Mucosa of stomach (tissue), 1 donor: ENCODE data around the gene PIGT.

Experiments used
- H3K27me3 ChIP-seq: one replicate; pipeline ENCODE4 v1.7.0; 2013; ENCODE audit warnings: mild to moderate bottlenecking, low read length; ENCODE audit not compliant: control insufficient read depth, insufficient read depth
- H3K36me3 ChIP-seq: one replicate; pipeline ENCODE4 v1.7.0; 2013; ENCODE audit warnings: low read length; ENCODE audit not compliant: control insufficient read depth, insufficient read depth
- H3K4me1 ChIP-seq: one replicate; pipeline ENCODE4 v1.7.0; 2013; ENCODE audit warnings: mild to moderate bottlenecking, low read length; ENCODE audit not compliant: control insufficient read depth, insufficient read depth
- H3K4me3 ChIP-seq: one replicate; pipeline ENCODE4 v1.7.0; 2013; ENCODE audit warnings: low read length
- H3K9ac ChIP-seq: one replicate; pipeline ENCODE4 v1.7.0; 2013; ENCODE audit warnings: mild to moderate bottlenecking, low read length, moderate library complexity
- H3K9me3 ChIP-seq: one replicate; pipeline ENCODE4 v1.7.0; 2013; ENCODE audit warnings: mild to moderate bottlenecking, low read length, moderate library complexity; ENCODE audit not compliant: control insufficient read depth
- donor health status: Pancreatic carcinoma.

Gene PIGT

DNA sequence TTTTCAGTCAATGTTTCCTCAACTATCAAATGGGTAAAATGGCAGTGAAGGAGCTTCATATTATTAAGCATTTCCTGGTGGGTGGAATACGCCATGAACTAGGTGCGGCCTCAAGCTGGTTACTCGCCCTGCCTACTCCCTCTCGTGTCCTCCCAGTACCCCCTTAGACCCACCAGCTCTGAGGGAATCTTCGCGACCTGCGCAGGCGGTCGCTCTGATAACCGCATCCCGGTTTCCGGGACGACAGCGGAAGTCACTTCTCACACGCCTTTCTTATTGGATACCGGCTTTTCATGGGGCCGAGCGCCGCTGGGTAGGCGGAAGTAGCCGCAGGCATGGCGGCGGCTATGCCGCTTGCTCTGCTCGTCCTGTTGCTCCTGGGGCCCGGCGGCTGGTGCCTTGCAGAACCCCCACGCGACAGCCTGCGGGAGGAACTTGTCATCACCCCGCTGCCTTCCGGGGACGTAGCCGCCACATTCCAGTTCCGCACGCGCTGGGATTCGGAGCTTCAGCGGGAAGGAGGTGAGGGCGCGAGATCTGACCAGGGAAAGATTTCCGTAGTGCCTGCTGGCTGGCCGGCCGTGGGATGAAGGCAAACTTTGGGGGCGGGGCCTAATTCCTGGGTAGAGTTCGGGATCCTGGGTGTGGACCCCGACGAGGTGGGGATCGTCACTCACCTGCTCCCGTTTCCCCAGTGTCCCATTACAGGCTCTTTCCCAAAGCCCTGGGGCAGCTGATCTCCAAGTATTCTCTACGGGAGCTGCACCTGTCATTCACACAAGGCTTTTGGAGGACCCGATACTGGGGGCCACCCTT, at the start of gene PIGT:
TSS of gene PIGT (plus strand) at position 320 of the 816 bp plus-strand sequence. CDS start at position 336, 16 bp downstream.
- peak within 1 kb of the TSS; percentile 85 for H3K4me3 ChIP-seq
- peaks cover 5% of the 10 kb centered on the region for H3K36me3 ChIP-seq
- peaks cover 40% of the 10 kb centered on the region for H3K4me1 ChIP-seq
- peak within 1 kb of the TSS; percentile 88 for H3K9ac ChIP-seq
- no peaks in the 10 kb centered on the region for H3K27me3 ChIP-seq
- H3K9me3 ChIP-seq: no peaks in the 10 kb centered on the region

- Histone ChIP-seq H3K4me3 (no peak overlapping the region), H3K4me1 (peaks cover 19% of the 10 kb centered on the region), H3K36me3 (peaks cover 7% of the 10 kb centered on the region), H3K9ac (no peak overlapping the region), H3K27me3 (no peaks in the 10 kb centered on the region), H3K9me3 (no peaks in the 10 kb centered on the region)
Measured at GRCh38 chr20:45366192-45366591, 49.7 kb upstream of the PIGT start.

- peaks cover 18% of the 10 kb centered on the region for H3K4me1 ChIP-seq
- H3K9me3 ChIP-seq: no peaks in the 10 kb centered on the region
- H3K36me3 ChIP-seq: peaks cover 7% of the 10 kb centered on the region
- no peak overlapping the region for H3K4me3 ChIP-seq
- H3K9ac ChIP-seq: no peak overlapping the region
- no peaks in the 10 kb centered on the region for H3K27me3 ChIP-seq
Measured at GRCh38 chr20:45366631-45367030, 49.3 kb upstream of the PIGT start.

GRCh38 chr20:45367126-45367525, 48.8 kb upstream of the PIGT start:
- no peak overlapping the region for H3K4me3 ChIP-seq
- no peaks in the 10 kb centered on the region for H3K9me3 ChIP-seq
- peaks cover 7% of the 10 kb centered on the region for H3K36me3 ChIP-seq
- H3K9ac ChIP-seq: no peak overlapping the region
- no peaks in the 10 kb centered on the region for H3K27me3 ChIP-seq
- peaks cover 13% of the 10 kb centered on the region for H3K4me1 ChIP-seq

DNA sequence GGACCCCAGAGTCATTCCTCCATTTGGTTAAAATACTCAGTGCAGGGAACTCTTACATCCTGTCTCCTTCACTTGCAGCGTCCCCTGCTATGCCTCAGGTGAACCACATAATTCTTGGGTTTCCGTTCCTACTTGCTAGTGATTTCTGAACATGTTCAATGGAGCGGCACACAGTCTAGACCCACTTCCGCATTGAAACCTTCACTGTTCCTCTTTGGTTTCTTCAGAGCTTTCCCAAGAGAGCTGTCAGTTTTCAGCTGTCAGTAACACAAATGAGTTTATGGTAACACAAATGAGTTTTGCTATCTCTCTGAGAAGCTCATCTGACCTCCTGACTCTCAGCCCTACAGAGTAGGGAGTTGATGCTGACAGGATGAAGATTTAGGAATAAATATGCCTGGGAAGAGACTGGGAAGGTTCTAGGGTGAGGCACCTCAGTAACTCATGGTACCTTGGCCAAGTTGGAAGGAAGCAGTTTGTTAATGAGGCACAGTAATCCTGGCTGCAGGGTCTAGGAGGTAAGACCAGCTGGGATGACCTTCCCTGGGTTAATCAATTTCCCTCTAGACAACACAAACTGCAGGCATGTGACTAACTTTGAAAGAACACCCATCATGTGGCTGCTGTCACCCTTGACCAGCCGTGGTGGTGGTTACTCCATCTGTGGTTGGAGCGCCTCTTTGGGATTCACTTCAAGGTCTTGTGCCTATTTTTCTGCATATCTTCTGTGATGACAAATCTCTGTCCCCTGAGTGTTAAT, 47.5 kb upstream of the PIGT start:
- Histone ChIP-seq H3K9ac (no peak overlapping the region), H3K36me3 (peaks cover 7% of the 10 kb centered on the region), H3K4me3 (no peak overlapping the region), H3K27me3 (no peaks in the 10 kb centered on the region), H3K9me3 (no peaks in the 10 kb centered on the region), H3K4me1 (peaks cover 21% of the 10 kb centered on the region)

DNA sequence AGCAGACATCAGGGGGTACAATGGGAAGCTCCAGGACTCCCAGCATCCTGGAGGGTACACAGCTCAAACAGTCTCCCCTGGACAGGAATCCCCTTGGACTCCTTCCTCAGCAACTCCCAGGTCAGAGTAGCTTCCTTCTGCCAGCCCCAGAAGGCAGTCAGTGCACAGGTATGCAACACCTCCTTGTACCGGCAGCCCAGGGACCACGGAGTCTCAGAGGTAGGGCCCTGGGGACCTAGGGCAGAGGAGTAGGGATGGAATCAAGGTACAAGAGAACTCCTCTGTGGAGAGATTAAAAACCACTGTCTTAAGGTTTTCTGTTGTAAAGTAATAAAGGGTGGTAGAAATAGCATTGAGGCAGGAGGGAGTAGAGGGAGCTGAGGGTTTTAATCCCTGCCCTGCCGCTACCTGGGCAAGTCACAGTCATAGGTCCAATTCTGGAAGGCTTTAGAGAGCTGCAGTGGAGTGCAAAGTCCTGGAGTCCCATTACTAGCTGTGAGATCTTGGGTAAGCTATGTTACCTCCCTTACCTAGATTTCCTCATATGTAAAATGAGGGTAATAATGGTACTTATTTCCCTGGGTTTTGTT, 45.3 kb upstream of the PIGT start:
- Histone ChIP-seq H3K9ac (no peak overlapping the region), H3K9me3 (no peaks in the 10 kb centered on the region), H3K36me3 (peaks cover 3% of the 10 kb centered on the region), H3K27me3 (no peaks in the 10 kb centered on the region), H3K4me1 (peaks cover 14% of the 10 kb centered on the region), H3K4me3 (no peak overlapping the region)

GRCh38 chr20:45372241-45372640, 43.7 kb upstream of the PIGT start:
- no peaks in the 10 kb centered on the region for H3K27me3 ChIP-seq
- no peak overlapping the region for H3K4me3 ChIP-seq
- H3K9ac ChIP-seq: peak overlapping the region; percentile 6
- peaks cover 14% of the 10 kb centered on the region for H3K4me1 ChIP-seq
- no peaks in the 10 kb centered on the region for H3K36me3 ChIP-seq
- H3K9me3 ChIP-seq: no peaks in the 10 kb centered on the region

GRCh38 chr20:45372646-45373352, 43.1 kb upstream of the PIGT start:
- H3K9ac ChIP-seq: peak overlapping the region; percentile 46
- H3K27me3 ChIP-seq: no peaks in the 10 kb centered on the region
- no peaks in the 10 kb centered on the region for H3K9me3 ChIP-seq
- H3K36me3 ChIP-seq: no peaks in the 10 kb centered on the region
- peak overlapping the region; percentile 34 for H3K4me3 ChIP-seq
- peaks cover 14% of the 10 kb centered on the region for H3K4me1 ChIP-seq

- H3K4me1 ChIP-seq: peaks cover 14% of the 10 kb centered on the region
- no peaks in the 10 kb centered on the region for H3K36me3 ChIP-seq
- H3K27me3 ChIP-seq: no peaks in the 10 kb centered on the region
- peak overlapping the region; percentile 46 for H3K9ac ChIP-seq
- no peaks in the 10 kb centered on the region for H3K9me3 ChIP-seq
- H3K4me3 ChIP-seq: peak overlapping the region; percentile 34
Measured at GRCh38 chr20:45373353-45374100, 42.4 kb upstream of the PIGT start.

- Histone ChIP-seq H3K9me3 (no peaks in the 10 kb centered on the region), H3K4me1 (peaks cover 14% of the 10 kb centered on the region), H3K27me3 (no peaks in the 10 kb centered on the region), H3K36me3 (no peaks in the 10 kb centered on the region), H3K9ac (peak overlapping the region; percentile 46), H3K4me3 (peak overlapping the region; percentile 34)
Measured at GRCh38 chr20:45374101-45374467, 41.9 kb upstream of the PIGT start.

GRCh38 chr20:45374966-45375365, 41.0 kb upstream of the PIGT start:
- Histone ChIP-seq H3K27me3 (no peaks in the 10 kb centered on the region), H3K4me3 (no peak overlapping the region), H3K9me3 (no peaks in the 10 kb centered on the region), H3K36me3 (no peaks in the 10 kb centered on the region), H3K4me1 (peaks cover 14% of the 10 kb centered on the region), H3K9ac (no peak overlapping the region)
